Stomach (tissue), 9 donors: ENCODE data around the gene KLHDC7A. TPM values are rescaled to one million over a fixed set of nuclear protein-coding genes. Genes with fewer than 3 reads are reported as not detected.

Source experiments
- DNase-seq, 2 donors: peaks; one replicate each; pipeline versions ENCODE4 v3.0.0 to v3.0.0-alpha.2; 2013 to 2019
- H3K27ac ChIP-seq, 5 donors: fragments of 200-600 bp in 4 of 5; sonication (generic) in 4 of 5; one replicate each; pipeline ENCODE4 v1.5.1; 2013 to 2019; ENCODE audit warnings: mild to moderate bottlenecking in 1 of 5, moderate library complexity in 1 of 5
- H3K27me3 ChIP-seq, 3 donors: fragments of 200-600 bp; sonication (generic); one replicate each; pipeline ENCODE4 v1.5.1; 2017 to 2019; ENCODE audit warnings: mixed run types in 1 of 3
- H3K36me3 ChIP-seq, 4 donors: fragments of 200-600 bp; sonication (generic); 1 replicate in 3 of 4; 2 replicates in 1 of 4; pipeline ENCODE4 v1.5.1; 2016 to 2019
- H3K4me1 ChIP-seq, 4 donors: fragments of 200-600 bp; sonication (generic); one replicate each; pipeline ENCODE4 v1.5.1; 2016 to 2019
- H3K4me3 ChIP-seq, 4 donors: fragments of 200-600 bp; sonication (generic) in 3 of 4; one replicate each; pipeline ENCODE4 v1.5.1; 2016 to 2019; ENCODE audit warnings: mild to moderate bottlenecking in 1 of 4
- H3K9me3 ChIP-seq, 4 donors: fragments of 200-600 bp; sonication (generic); one replicate each; pipeline ENCODE4 v1.5.1; 2016 to 2019
- CTCF ChIP-seq, 7 experiments: fragments of 450-650 bp in 4 of 7; fragments of 200-600 bp in 3 of 7; sonication (generic) in 3 of 7; IDR thresholded peaks; one replicate each; pipeline ENCODE4 v1.5.1; 2016 to 2019; ENCODE audit warnings: antibody characterized with exemption in 7 of 7, control low read depth in 2 of 7, mild to moderate bottlenecking in 1 of 7
- EP300 ChIP-seq: sonication (generic); formaldehyde crosslinking; IDR thresholded peaks from one replicate; pipeline ENCODE4 v1.6.1; 2017; ENCODE audit warnings: antibody characterized with exemption
- POLR2A ChIP-seq, 4 donors: fragments of 450-650 bp; IDR thresholded peaks; one replicate each; pipeline ENCODE4 v1.6.1; 2016; ENCODE audit warnings: antibody characterized with exemption in 4 of 4, control low read depth in 2 of 4, mild to moderate bottlenecking in 1 of 4, moderate library complexity in 1 of 4
- POLR2AphosphoS5 ChIP-seq, 3 donors: sonication (generic); formaldehyde crosslinking; IDR thresholded peaks; one replicate each; pipeline ENCODE4 v1.6.1; 2016; ENCODE audit warnings: antibody characterized with exemption in 3 of 3
- WGBS, 5 donors: extraction: QIAGEN DNeasy Blood & Tissue Kit in 3 of 5; methylation state at CpG; one replicate each; pipeline versions ENCODE4 v1.1.5 to v1.1.7; 2013 to 2018; 5-methylcytosine and 5-hydroxymethylcytosine counted together
- intact Hi-C: fragments of 100-400 bp; cut with DNase I; formaldehyde crosslinking; loops from one replicate; pipeline ENCODE4 v1.15.1; 2023; ENCODE audit warnings: low total_unique reads
- polyA plus RNA-seq, 3 donors: library from polyadenylated mRNA; stranded (reverse); fragments of 200-250 nt; gene quantifications; one replicate each; pipeline ENCODE4 v1.2.3, GENCODE V29; 2013
- total RNA-seq, 5 donors: library from RNA; depleted of rRNA; stranded (reverse); fragments of >200 nt; gene quantifications; one replicate each; pipeline versions ENCODE4 v1.1.0 to v1.2.3, GENCODE V29; 2014 to 2016
- donor health status: healthy with polysubstance abuse.
- donor health status: Bipolar disorder and iron deficiency.
- donor health status: healthy.

KLHDC7A gene
- total and polyA plus RNA-seq, 8 donors, result 0.29 to 8.9 (median 1.9) TPM

- Histone ChIP-seq H3K36me3 (no peaks in the 10 kb centered on the region), H3K4me1 (peaks cover 0 to 4% (median 0%) of the 10 kb centered on the region in 4 donors), H3K27ac (no peak overlapping the region), H3K27me3 (peaks cover 0 to 18% (median 0%) of the 10 kb centered on the region in 3 donors), H3K9me3 (no peaks in the 10 kb centered on the region), H3K4me3 (no peak overlapping the region)
- 73 to 93% (median 88%) methylated on average over 1 to 2 of the region's 2 CpGs for WGBS, 5 donors
- TF ChIP-seq EP300, result no peak
- TF ChIP-seq POLR2AphosphoS5 (IDR thresholded peaks at IDR 0.05), result no peak
- TF ChIP-seq POLR2A (IDR thresholded peaks at IDR 0.05), result no peak
- TF ChIP-seq CTCF (IDR thresholded peaks at IDR 0.05), result no peak
- no peak for DNase-seq
- intact Hi-C loops, result no loop called here
Observed at GRCh38 chr1:18528616-18529015, 47.9 kb downstream of the KLHDC7A start.

- intact Hi-C loops, result no loop called here
Observed at GRCh38 chr1:18529714-18530113, 49.0 kb downstream of the KLHDC7A start.

GRCh38 chr1:18530587-18531502 lies 50.1 kb downstream of the KLHDC7A start:
- TF ChIP-seq CTCF (IDR thresholded peaks at IDR 0.05) (no peak), EP300 (no peak), POLR2A (IDR thresholded peaks at IDR 0.05) (no peak), POLR2AphosphoS5 (IDR thresholded peaks at IDR 0.05) (no peak)
- no peak overlapping the region for H3K4me3 ChIP-seq
- 54 to 69% (median 58%) methylated on average over 6 of the region's 6 CpGs for WGBS, 5 donors
- peaks cover 0 to 24% (median 0%) of the 10 kb centered on the region in 3 donors for H3K27me3 ChIP-seq
- H3K27ac ChIP-seq, result no peak overlapping the region
- peaks cover 0 to 6% (median 4%) of the 10 kb centered on the region in 4 donors for H3K4me1 ChIP-seq
- DNase-seq, result peak in 1 of 2 donors; percentile 19
- no peaks in the 10 kb centered on the region for H3K36me3 ChIP-seq
- intact Hi-C loops, result no loop called here
- H3K9me3 ChIP-seq, result no peaks in the 10 kb centered on the region

More at GRCh38 chr1:18529714-18530113, 49.0 kb downstream of the KLHDC7A start:
- Histone ChIP-seq H3K27ac (no peak overlapping the region), H3K4me3 (no peak overlapping the region), H3K27me3 (peaks cover 0 to 18% (median 0%) of the 10 kb centered on the region in 3 donors), H3K4me1 (peaks cover 0 to 4% (median 0%) of the 10 kb centered on the region in 4 donors), H3K36me3 (no peaks in the 10 kb centered on the region), H3K9me3 (no peaks in the 10 kb centered on the region)
- no peak for TF ChIP-seq POLR2A (IDR thresholded peaks at IDR 0.05)
- no peak for TF ChIP-seq CTCF (IDR thresholded peaks at IDR 0.05)
- no peak for TF ChIP-seq POLR2AphosphoS5 (IDR thresholded peaks at IDR 0.05)
- no peak for TF ChIP-seq EP300
- 70 to 88% (median 78%) methylated on average over 4 of the region's 4 CpGs for WGBS, 5 donors
- DNase-seq, result no peak

GRCh38 chr1:18531503-18531845 lies 50.7 kb downstream of the KLHDC7A start:
- peaks cover 0 to 30% (median 0%) of the 10 kb centered on the region in 3 donors for H3K27me3 ChIP-seq
- no peak overlapping the region for H3K27ac ChIP-seq
- intact Hi-C loops, result no loop called here
- DNase-seq, result no peak
- no peaks in the 10 kb centered on the region for H3K9me3 ChIP-seq
- no peaks in the 10 kb centered on the region for H3K36me3 ChIP-seq
- 30 to 51% (median 37%) methylated on average over 3 of the region's 3 CpGs for WGBS, 5 donors
- no peak for TF ChIP-seq CTCF (IDR thresholded peaks at IDR 0.05)
- no peak for TF ChIP-seq POLR2AphosphoS5 (IDR thresholded peaks at IDR 0.05)
- TF ChIP-seq POLR2A (IDR thresholded peaks at IDR 0.05), result no peak
- no peak for TF ChIP-seq EP300
- H3K4me1 ChIP-seq, result peaks cover 0 to 13% (median 7%) of the 10 kb centered on the region in 4 donors
- no peak overlapping the region for H3K4me3 ChIP-seq
